DND-41 (cell line): ENCODE results near the gene AGAP2.

Experiments
- ATAC-seq: fragments of 200-7000 bp; cut with Tn5 transposase; 3 replicates; pipeline ENCODE4 v1.9.1; 2021; ENCODE audit warnings: low read depth; ENCODE audit not compliant: insufficient read depth
- DNase-seq: peaks from one replicate; pipeline ENCODE4 v3.0.0-alpha.2; 2020
- H2AFZ ChIP-seq: 2 replicates; pipeline ENCODE4 v1.6.0; 2012; ENCODE audit warnings: low read depth, low read length
- H3K27ac ChIP-seq: 2 replicates; pipeline ENCODE4 v1.5.1; 2012; ENCODE audit warnings: low read length, inconsistent platforms
- H3K27me3 ChIP-seq: fragments of 200-600 bp; sonication (generic); 2 replicates; pipeline ENCODE4 v1.6.0; 2012; ENCODE audit warnings: low read length, mild to moderate bottlenecking, inconsistent platforms; ENCODE audit not compliant: insufficient read depth, poor library complexity
- H3K36me3 ChIP-seq: 2 replicates; pipeline ENCODE4 v1.5.1; 2012; ENCODE audit warnings: low read length, inconsistent platforms; ENCODE audit not compliant: insufficient read depth
- H3K4me1 ChIP-seq: 2 replicates; pipeline ENCODE4 v1.5.1; 2012; ENCODE audit warnings: mild to moderate bottlenecking, low read length; ENCODE audit not compliant: insufficient read depth
- H3K4me2 ChIP-seq: 2 replicates; pipeline ENCODE4 v1.6.0; 2012; ENCODE audit warnings: mild to moderate bottlenecking, moderate library complexity, low read length, inconsistent platforms; ENCODE audit not compliant: insufficient read depth
- H3K4me3 ChIP-seq, 2 experiments: fragments of 200-600 bp in 1 of 2; shearing (Covaris generic) in 1 of 2; 2 replicates each; pipeline ENCODE4 v1.5.1; 2012 to 2016; ENCODE audit warnings: inconsistent platforms in 2 of 2, low read length in 2 of 2, mild to moderate bottlenecking in 2 of 2, low read depth in 1 of 2, moderate library complexity in 1 of 2
- H3K79me2 ChIP-seq: 2 replicates; pipeline ENCODE4 v1.6.0; 2012; ENCODE audit warnings: low read length, inconsistent platforms; ENCODE audit not compliant: insufficient read depth
- H3K9ac ChIP-seq: 2 replicates; pipeline ENCODE4 v1.6.0; 2012; ENCODE audit warnings: low read depth, mild to moderate bottlenecking, inconsistent platforms, low read length, moderate library complexity
- H3K9me3 ChIP-seq: 2 replicates; pipeline ENCODE4 v1.5.1; 2012; ENCODE audit warnings: low read length, moderate library complexity, mild to moderate bottlenecking, inconsistent platforms; ENCODE audit not compliant: insufficient read depth, severe bottlenecking
- H4K20me1 ChIP-seq: 2 replicates; pipeline ENCODE4 v1.6.0; 2012; ENCODE audit warnings: low read length; ENCODE audit not compliant: insufficient read depth
- CTCF ChIP-seq: IDR thresholded peaks from 2 replicates; pipeline ENCODE4 v1.5.1; 2012; ENCODE audit warnings: borderline replicate concordance, low read length, moderate library complexity, mild to moderate bottlenecking; ENCODE audit not compliant: poor library complexity, severe bottlenecking; ENCODE audit errors: extremely low read depth
- EZH2 ChIP-seq: IDR thresholded peaks from 3 replicates; pipeline ENCODE4 v1.6.1; 2012; ENCODE audit warnings: borderline replicate concordance, low read depth, mild to moderate bottlenecking, moderate library complexity, low read length, inconsistent platforms; ENCODE audit not compliant: severe bottlenecking

The AGAP2 gene

DNA sequence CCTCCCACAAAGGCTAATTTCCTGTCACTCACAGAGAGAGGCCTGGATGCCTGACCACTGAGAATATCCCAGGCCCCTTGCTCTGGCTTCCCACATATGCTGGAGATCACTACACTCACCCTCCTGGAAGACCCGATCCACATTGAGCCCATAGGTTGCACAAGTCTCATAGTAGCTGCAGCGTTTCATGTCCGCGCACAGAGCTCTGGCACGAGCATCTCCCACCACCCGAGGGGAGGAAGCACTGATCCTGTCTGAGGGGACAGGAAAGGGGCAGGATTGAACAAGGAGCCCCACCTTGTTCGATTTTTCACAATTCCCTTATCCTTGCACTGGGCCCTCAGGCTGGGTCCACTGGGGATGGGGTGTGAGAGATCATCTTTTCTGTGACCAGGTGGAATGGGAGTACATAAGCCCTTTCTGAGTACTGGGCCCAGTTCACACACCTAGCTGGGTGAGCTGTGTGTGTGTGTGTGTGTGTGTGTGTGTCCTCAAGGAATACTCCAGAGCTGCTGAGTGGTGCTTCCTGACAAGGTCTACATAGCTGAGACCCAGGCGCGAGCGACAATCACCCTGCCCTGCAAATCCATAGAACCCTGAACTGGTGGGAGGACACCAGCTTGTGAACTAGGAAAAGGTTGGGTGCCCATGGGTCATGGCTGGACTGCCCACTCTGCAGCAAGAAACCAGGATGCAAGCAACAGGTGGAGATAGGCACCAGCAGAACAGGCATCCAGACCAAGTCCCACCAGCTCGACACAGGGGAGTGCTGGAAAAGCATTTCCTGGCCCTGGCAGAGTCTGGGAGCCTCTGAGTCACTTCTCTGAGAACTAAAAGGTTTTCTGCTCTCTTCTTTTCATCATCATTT, 5.6 kb downstream of the AGAP2 start:
- DNase-seq (no peak), ATAC-seq (no peak)
- H3K36me3 ChIP-seq: peaks cover 65% of the 10 kb centered on the region

GRCh38 chr12:57732270-57732669, 6.3 kb downstream of the AGAP2 start:
- Histone ChIP-seq H3K4me1 (no peaks in the 10 kb centered on the region), H3K36me3 (peaks cover 72% of the 10 kb centered on the region), H3K79me2 (0 out of 2 replicates have a peak, but pooled peaks cover 2% of the 10 kb centered on the region), H3K9ac (no peak overlapping the region), H3K4me2 (no peak overlapping the region), H4K20me1 (peaks cover 4% of the 10 kb centered on the region; the same call in 1 of the 2 replicates), H3K9me3 (no peaks in the 10 kb centered on the region), H3K27ac (no peak overlapping the region), H3K4me3 (no peak overlapping the region), H3K27me3 (no peaks in the 10 kb centered on the region), H2AFZ (no peak overlapping the region)
- ATAC-seq (no peak), DNase-seq (no peak)
- TF ChIP-seq EZH2: no peak
- no peak for TF ChIP-seq CTCF

More for the DNA sequence above, 5.6 kb downstream of the AGAP2 start:
- no peak overlapping the region for H3K4me3 ChIP-seq
- no peak overlapping the region; the same call in 1 of the 2 replicates for H3K27ac ChIP-seq
- H3K9ac ChIP-seq: no peak overlapping the region
- no peak overlapping the region for H2AFZ ChIP-seq
- H3K9me3 ChIP-seq: no peaks in the 10 kb centered on the region
- H3K4me1 ChIP-seq: no peaks in the 10 kb centered on the region
- H3K79me2 ChIP-seq: 0 out of 2 replicates have a peak, but pooled peaks cover 2% of the 10 kb centered on the region
- TF ChIP-seq EZH2 (no peak), CTCF (no peak)
- peaks cover 4% of the 10 kb centered on the region; the same call in 1 of the 2 replicates for H4K20me1 ChIP-seq
- H3K4me2 ChIP-seq: no peak overlapping the region
- no peaks in the 10 kb centered on the region for H3K27me3 ChIP-seq

- no peaks in the 10 kb centered on the region for H3K4me1 ChIP-seq
- no peaks in the 10 kb centered on the region for H3K27me3 ChIP-seq
These were observed 7.0 kb downstream of the AGAP2 start for GRCh38 chr12:57731411-57732080.

More at GRCh38 chr12:57731411-57732080, 7.0 kb downstream of the AGAP2 start:
- Histone ChIP-seq H3K9me3 (no peaks in the 10 kb centered on the region), H2AFZ (no peak overlapping the region), H3K4me3 (no peak overlapping the region), H4K20me1 (peaks cover 2% of the 10 kb centered on the region; the same call in 1 of the 2 replicates), H3K4me2 (no peak overlapping the region), H3K9ac (no peak overlapping the region), H3K36me3 (peaks cover 77% of the 10 kb centered on the region), H3K79me2 (0 out of 2 replicates have a peak, but pooled peaks cover 2% of the 10 kb centered on the region), H3K27ac (no peak overlapping the region)
- no peak for ATAC-seq
- DNase-seq: no peak
- TF ChIP-seq CTCF: no peak
- no peak for TF ChIP-seq EZH2
